ENCODE measurements around the gene CELF2.
"Not testable (repeated sequence)": the region's sequence is repeated elsewhere in the genome, so short reads cannot be mapped to it uniquely, and the experiment has no call there.

The CELF2 gene

DNA sequence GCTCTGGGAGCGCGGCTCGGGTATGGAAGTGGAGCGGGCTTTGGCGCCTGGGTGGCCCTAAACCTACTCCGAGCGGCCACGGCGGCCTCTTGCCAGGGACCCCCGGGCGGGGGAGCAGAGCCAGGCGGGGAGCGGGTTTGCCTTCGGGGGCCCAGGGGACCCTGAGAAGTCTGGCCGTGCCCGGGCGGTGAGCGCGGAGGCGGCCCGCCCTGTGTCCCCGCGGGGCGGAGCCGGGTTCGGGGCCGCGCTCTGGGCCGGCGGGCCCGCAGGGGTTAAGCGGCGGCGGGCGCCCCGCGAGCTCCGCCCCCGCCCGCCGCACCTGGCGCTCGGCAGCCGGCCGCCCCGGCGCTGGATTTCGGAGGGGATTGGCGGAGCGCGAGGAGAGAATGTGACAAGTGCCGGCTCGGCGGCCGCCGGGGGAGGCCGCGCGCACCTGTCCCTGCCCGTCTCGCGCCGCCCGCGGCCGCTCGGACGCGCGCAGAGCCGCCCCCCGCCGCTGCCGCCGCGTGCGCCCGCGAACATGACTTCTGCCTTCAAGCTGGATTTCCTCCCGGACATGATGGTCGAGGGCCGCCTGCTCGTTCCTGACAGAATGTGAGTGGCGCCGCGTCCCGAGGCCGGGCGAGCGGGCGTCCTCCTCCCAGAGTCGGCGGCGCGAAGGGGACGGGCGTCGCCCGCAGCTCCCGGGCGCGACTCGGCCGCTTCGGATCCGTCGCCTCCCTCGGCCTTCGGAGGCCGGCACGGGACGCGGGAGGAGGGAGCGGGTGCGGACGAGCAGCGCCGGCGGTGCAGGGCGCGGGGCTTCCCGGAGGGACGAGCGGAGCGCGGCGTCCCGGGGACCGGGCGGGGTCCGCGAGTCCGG, at the start of gene CELF2:
Gene CELF2 (plus strand): TSS at position 303 of the 862 bp plus-strand sequence. CDS start 218 bp downstream, at position 521.
- DNase-seq = peak; percentile 33 to 44

DNA sequence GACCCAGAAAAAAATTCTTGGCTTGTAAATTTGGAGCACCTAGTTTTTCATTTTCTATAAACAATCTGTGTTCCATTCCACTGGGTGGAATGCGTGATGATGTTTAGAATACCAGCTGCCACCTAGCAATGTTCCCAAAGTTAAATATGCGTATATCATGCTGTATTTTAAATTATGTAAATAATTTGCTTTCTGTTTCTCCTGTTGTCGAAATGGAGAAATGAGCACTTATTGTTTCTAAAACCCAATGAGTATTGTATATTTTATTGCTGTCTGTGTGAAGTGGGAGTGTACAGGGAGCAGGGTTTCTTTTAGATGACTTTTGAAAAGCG, 49.4 kb upstream of the CELF2 start:
- no peak for DNase-seq

DNA sequence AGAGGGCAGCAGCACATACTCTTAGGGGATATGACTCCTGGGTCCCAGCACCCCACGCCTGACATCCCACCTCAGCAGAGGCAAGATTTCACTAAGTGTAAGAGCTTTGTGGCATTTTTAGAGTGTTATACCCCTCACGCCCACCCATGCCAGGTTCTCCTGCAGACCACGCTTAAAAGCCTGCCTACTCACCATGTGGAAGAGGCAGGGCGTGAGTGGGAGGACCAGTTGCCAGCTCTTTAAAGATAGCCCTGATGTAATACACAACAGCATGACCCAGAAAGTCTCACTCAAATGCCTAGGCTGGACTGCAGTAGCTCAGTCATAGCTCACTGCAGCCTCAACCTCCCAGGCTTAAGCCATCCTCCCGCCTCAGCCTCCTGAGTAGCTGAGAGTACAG, 44.4 kb upstream of the CELF2 start:
- no peak for DNase-seq

- no peak for DNase-seq
Observed at GRCh38 chr10:10975647-10976046, 42.0 kb upstream of the CELF2 start.

DNA sequence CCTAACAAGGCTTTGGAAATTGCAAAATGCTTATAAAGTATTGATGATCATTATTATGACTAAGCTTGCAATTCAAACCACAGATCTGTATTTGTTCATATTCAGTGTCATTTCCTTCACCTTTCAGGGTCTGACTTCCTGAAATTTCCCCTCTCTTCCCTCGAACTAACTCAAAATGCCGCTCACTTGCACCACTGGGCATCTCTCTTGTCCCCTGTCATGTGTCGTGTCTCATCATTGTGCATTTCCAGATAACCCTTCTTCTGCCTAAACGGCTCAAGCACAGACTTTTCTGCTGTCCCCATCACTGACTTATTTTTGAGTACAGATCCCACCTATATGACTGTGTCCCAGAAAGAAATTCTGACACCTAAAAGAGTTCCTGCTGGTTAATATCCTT, 41.0 kb upstream of the CELF2 start:
- no peak for DNase-seq

DNA sequence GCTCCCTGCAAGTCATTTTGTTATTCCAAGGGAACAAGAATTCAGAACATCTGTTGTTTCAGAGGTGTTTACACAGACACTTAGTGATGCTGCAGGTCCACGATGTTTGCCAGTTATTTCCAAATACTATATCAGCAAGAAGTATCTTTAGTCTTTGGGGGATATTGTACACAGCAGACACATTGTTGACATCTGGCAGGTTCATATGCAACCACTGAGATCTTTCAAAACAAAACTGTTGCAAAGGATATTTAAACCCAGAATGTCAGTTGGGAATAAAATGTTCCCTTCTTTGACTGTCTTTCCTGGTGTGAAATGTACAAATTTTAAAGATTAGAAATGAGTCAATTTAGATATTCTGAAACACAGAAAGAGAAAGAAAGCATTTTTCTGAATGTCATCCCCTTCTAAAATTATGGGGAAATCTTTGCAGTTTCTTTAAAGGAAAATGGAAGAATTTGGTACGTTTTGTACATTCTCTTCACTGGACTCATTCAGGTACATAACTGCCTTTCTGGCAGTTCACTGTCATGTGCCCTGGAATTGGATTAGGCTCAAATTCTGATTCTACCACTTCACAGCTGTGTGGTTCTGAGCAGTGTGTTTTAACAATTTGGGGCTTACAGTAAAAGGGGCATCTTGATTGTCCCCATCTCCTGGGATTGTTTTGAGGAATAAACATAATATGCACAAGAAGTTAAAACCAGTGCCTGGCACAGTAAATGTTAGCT, 40.3 kb upstream of the CELF2 start:
- no peak for DNase-seq

GRCh38 chr10:10977978-10978377, 39.7 kb upstream of the CELF2 start:
- DNase-seq = no peak

- no peak for DNase-seq
Observed at GRCh38 chr10:10985361-10985760, 32.3 kb upstream of the CELF2 start.

- DNase-seq = no peak
Observed at GRCh38 chr10:10986606-10987005, 31.1 kb upstream of the CELF2 start.

GRCh38 chr10:10987111-10987510, 30.6 kb upstream of the CELF2 start:
- no peak for DNase-seq

DNA sequence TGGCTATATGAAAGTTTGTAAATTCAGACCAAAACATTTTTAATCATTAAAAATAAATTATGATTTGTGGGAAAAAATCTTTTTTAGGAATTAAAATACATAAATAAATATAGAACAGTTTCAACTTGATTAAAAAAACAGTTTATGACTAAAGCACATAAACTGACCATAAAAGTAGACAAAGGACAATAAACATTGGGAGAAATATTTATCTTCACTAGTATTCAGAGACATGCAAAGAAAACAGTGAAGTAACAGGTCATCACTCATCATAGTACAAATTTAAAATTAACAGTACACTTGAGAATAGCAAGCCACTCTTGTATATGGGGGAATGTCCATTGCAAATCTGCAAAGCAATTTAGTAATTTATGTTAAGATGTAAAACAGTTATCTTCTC, 28.0 kb upstream of the CELF2 start:
- DNase-seq = no peak

GRCh38 chr10:10991144-10991543, 26.5 kb upstream of the CELF2 start:
- DNase-seq = no peak

- DNase-seq = no peak
Observed at GRCh38 chr10:10992072-10992471, 25.6 kb upstream of the CELF2 start.

GRCh38 chr10:10992961-10993714, 24.5 kb upstream of the CELF2 start:
- DNase-seq = no peak

DNA sequence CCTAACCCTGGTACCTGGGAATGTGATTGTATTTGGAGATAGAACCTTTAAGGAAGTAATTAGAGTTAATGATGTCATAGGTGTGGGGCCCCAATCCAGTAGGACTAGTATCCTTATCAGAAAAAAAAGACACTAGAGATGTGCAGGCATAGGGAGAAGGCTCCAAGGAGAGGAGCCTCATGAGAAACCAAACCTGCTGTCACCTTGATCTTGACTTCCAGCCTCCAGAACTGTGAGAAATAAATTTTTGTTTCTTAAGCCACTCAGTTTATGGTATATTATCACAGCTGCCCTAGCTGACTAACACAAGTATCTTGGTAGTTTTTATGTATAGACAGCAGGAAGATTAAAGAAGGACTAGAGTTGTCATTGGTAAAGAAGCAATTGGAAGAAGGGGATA, 23.9 kb upstream of the CELF2 start:
- DNase-seq = no peak

GRCh38 chr10:10994360-10994759, 23.3 kb upstream of the CELF2 start:
- DNase-seq = no peak

DNA sequence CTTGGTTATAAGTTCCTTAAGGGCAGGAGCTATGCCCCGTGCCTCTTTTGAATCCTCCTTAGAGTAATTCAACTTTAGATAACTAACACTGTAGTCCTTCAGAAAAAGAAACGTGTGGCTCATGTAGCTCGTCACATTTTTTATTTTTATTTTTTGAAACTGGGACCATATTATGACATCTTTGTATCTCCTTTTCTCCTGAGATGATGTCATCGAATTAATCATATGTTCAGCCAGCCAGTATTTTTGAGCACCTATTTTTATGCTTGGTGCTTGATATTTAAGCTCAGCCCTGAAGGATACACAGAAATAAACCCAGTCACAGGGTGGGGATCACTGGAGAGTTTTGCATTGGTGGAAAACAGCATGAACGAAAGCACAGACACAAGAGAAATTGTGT, 22.6 kb upstream of the CELF2 start:
- no peak for DNase-seq

DNA sequence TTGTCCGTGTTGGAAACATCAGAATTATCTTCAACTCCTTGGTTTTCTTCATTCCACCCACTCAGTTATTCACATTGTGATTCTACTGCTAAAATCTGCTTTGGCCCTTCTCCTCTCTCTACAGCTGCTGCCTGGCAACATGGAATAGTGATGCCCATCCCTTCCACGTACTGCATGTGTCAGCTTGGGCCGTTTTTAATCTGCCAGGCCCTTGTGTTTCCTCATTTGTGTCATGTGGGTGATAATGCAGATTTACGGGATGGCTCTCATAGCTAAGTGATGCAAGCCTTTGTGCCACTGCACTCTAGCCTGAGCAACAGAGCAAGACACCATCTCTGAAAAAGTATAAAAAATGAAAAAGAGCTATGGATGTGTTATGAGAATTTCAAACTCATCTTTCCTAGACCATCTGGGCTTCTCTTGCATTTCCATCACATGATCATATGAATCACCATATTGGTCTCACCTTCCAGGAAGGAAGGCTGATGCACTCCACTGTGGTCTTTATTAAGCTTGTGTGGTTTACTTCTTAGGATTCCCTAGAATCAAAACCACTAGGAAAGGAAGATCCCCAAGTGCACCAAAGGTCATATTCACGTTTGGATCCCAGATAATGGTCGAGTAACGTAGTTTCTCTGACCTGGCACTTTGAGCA, 20.6 kb upstream of the CELF2 start:
- DNase-seq = no peak

GRCh38 chr10:10999501-10999900, 18.2 kb upstream of the CELF2 start:
- not testable (repeated sequence) for DNase-seq

- DNase-seq = no peak
Observed at GRCh38 chr10:11002485-11002884, 15.2 kb upstream of the CELF2 start.

- DNase-seq = no peak
Observed at GRCh38 chr10:11002916-11003315, 14.8 kb upstream of the CELF2 start.

GRCh38 chr10:11003679-11004078, 14.0 kb upstream of the CELF2 start:
- no peak for DNase-seq
